Measurements from ENCODE around the gene LRG1. TPM values are rescaled to one million over a fixed set of nuclear protein-coding genes. Genes with fewer than 3 reads are reported as not detected.
A peak's percentile ranks its signal among the peaks of the same experiment; 100 is the strongest.

LRG1 gene
- total and polyA plus RNA-seq, 4 donors = 14.4 to 56.7 (median 15.6) TPM

DNA sequence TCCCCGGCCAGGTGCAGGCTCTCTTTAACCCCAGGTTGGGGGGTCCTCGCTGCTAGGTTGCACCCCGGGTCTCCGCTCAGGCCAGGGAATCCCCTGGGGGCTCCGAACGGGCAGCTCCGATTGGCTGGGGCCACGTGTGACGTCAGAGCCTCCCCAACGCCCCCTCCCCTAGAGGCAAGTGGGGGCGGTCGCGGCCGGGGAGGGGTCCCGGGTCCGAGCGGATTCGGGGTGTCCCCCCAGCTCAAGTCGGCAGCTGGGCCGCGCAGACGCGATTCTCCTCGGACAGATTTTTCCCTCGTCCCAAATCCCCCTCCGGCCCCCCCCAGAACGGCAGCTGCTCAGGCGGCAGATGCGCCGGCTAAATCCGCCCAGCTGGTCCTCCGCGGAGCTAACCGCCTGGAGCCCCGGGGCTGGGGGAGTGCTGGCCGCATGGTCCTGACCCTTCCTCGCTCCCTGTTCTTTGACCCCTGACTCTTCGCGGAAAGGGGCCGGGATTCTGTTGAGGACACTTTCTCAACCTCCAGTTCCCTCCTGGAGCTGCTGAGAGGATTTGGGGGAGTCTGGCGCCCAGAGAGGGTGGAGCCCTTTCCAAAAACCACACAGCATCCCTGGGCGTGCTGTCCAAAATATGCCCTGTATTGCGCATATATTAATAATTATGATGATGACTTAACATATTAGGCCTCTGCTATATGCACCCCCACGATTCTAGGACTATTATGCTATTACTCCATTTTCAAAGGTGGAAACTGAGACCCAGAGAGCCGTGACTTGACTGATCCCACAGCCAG is 45.0 kb upstream of the LRG1 start:
- Histone ChIP-seq H3K27me3 (ENCODE audit: control insufficient read depth in 3 of 3, insufficient read depth in 3 of 3, low read length in 2 of 3) (peaks cover 13 to 25% (median 24%) of the 10 kb centered on the region in 3 donors), H3K9ac (ENCODE audit: insufficient read depth in 1 of 2, low read length in 2 of 2) (no peak overlapping the region), H3K9me3 (ENCODE audit: control insufficient read depth in 4 of 4, insufficient read depth in 3 of 4, low read length in 3 of 4) (peaks cover 0 to 7% (median 0%) of the 10 kb centered on the region in 4 donors), H3K36me3 (ENCODE audit: control insufficient read depth in 4 of 4, insufficient read depth in 4 of 4, low read length in 4 of 4) (no peaks in the 10 kb centered on the region), H3K4me3 (no peak overlapping the region), H3K27ac (ENCODE audit: low read depth in 1 of 2, low read length in 1 of 2) (no peak overlapping the region), H3K4me1 (ENCODE audit: control insufficient read depth in 5 of 5, insufficient read depth in 5 of 5, low read length in 5 of 5) (peaks cover 0 to 8% (median 5%) of the 10 kb centered on the region in 5 donors)
- DNase-seq (peak; percentile 37 to 39 (median 38)), ATAC-seq (ENCODE audit: insufficient read depth, low FRiP score) (no peak)
- 9 to 10% methylated on average over 45 of the region's 45 CpGs for WGBS, 2 donors
- TF ChIP-seq, protein P1, sequence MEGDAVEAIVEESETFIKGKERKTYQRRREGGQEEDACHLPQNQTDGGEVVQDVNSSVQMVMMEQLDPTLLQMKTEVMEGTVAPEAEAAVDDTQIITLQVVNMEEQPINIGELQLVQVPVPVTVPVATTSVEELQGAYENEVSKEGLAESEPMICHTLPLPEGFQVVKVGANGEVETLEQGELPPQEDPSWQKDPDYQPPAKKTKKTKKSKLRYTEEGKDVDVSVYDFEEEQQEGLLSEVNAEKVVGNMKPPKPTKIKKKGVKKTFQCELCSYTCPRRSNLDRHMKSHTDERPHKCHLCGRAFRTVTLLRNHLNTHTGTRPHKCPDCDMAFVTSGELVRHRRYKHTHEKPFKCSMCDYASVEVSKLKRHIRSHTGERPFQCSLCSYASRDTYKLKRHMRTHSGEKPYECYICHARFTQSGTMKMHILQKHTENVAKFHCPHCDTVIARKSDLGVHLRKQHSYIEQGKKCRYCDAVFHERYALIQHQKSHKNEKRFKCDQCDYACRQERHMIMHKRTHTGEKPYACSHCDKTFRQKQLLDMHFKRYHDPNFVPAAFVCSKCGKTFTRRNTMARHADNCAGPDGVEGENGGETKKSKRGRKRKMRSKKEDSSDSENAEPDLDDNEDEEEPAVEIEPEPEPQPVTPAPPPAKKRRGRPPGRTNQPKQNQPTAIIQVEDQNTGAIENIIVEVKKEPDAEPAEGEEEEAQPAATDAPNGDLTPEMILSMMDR (IDR thresholded peaks at IDR 0.05; ENCODE audit: control extremely low read depth, extremely low read depth) = no peak

DNA sequence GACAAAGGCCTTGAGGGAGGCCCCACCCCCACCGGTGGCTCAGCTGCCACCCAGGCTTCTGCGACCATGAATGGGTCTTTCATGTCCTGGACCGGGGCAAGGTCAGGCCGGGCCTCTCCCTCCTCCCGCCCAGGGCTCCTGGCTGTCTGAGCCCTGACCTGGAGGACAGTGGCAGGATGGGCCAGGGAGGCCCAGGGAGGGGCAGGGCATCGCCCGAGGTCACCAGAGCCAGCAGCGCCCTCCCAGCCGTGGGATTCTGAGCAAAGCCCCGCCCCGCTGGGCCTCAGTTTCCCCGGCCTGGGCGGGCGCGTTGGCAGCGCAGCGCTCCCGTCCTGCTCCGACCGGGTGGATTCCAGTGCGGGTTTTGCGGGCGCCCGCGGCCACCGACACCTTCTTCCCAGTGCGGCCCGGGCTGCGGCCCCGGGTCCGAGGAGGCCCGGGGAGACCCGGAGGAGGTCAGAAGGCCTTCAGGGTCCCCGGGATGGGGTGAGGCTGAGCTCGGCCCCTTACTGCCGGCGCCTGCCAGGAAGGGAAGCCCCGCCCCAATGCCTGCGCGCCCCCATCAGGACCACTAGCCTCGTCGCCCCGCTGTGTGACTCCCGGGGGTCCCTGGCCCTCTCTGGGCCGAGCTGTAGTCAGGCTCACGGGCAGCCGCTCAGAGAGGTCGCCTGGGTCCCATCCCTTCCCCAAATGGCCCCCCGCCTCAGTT is 44.3 kb upstream of the LRG1 start:
- WGBS, 2 donors = 1 to 3% methylated on average over 30 to 49 of the region's 49 CpGs
- H3K9me3 ChIP-seq (ENCODE audit: control insufficient read depth in 4 of 4, insufficient read depth in 3 of 4, low read length in 3 of 4) = peaks cover 0 to 7% (median 0%) of the 10 kb centered on the region in 4 donors
- no peak for ATAC-seq (ENCODE audit: insufficient read depth, low FRiP score)
- H3K27me3 ChIP-seq (ENCODE audit: control insufficient read depth in 3 of 3, insufficient read depth in 3 of 3, low read length in 2 of 3) = peaks cover 13 to 32% (median 31%) of the 10 kb centered on the region in 3 donors
- H3K36me3 ChIP-seq (ENCODE audit: control insufficient read depth in 4 of 4, insufficient read depth in 4 of 4, low read length in 4 of 4) = no peaks in the 10 kb centered on the region
- H3K9ac ChIP-seq (ENCODE audit: insufficient read depth in 1 of 2, low read length in 2 of 2) = no peak overlapping the region
- H3K27ac ChIP-seq (ENCODE audit: low read depth in 1 of 2, low read length in 1 of 2) = no peak overlapping the region
- H3K4me3 ChIP-seq = no peak overlapping the region
- peaks cover 0 to 8% (median 5%) of the 10 kb centered on the region in 5 donors for H3K4me1 ChIP-seq (ENCODE audit: control insufficient read depth in 5 of 5, insufficient read depth in 5 of 5, low read length in 5 of 5)
- DNase-seq = peak in 2 of 3 donors; percentile 39 to 42
- TF ChIP-seq, protein P1 (IDR thresholded peaks at IDR 0.05; ENCODE audit: control extremely low read depth, extremely low read depth) = no peak

DNA sequence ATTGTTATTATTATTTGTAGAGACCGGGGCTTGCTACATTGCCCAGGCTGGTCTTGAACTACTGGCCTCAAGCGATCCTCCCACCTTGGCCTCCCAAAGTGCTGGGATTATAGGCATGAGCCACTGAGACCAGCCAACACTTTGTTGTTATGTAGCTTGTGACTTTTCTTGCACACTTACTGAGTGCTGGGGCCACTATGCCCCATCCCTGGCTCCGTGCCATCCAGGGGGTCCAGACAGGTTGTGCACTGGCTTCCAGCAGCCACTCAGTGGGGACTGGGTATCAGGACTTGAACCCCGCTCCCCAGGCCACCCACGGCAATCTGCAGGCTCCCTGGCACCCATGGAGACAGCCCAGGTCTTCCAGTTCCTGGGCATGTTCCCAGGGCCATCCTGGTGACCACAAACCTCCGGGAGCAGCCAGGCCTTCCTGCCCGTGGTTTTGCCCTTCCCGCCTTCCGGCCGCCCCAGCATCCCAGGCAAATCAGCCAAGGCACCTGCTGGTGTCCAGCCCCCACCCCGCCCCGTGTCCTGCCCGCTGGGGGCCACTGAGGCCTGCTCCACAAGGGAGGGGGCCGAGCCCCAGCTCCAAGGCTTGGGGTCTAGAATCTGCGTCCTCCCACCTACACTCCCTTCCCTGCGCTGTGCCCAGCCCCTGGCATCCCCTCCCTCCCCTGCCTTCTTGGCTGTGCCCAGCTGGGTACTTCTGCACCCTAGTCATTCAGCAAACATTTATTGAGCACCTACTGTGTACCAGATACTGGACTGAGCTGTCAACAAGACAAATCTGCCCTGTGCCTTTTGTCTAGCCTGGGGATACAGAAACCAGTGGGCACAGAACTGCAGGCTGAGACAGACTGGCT is 43.4 kb upstream of the LRG1 start:
- Histone ChIP-seq H3K36me3 (ENCODE audit: control insufficient read depth in 4 of 4, insufficient read depth in 4 of 4, low read length in 4 of 4) (no peaks in the 10 kb centered on the region), H3K9ac (ENCODE audit: insufficient read depth in 1 of 2, low read length in 2 of 2) (no peak overlapping the region), H3K4me1 (ENCODE audit: control insufficient read depth in 5 of 5, insufficient read depth in 5 of 5, low read length in 5 of 5) (peaks cover 0 to 8% (median 5%) of the 10 kb centered on the region in 5 donors), H3K4me3 (no peak overlapping the region), H3K27me3 (ENCODE audit: control insufficient read depth in 3 of 3, insufficient read depth in 3 of 3, low read length in 2 of 3) (peaks cover 13 to 40% (median 38%) of the 10 kb centered on the region in 3 donors), H3K9me3 (ENCODE audit: control insufficient read depth in 4 of 4, insufficient read depth in 3 of 4, low read length in 3 of 4) (peaks cover 0 to 7% (median 0%) of the 10 kb centered on the region in 4 donors), H3K27ac (ENCODE audit: low read depth in 1 of 2, low read length in 1 of 2) (no peak overlapping the region)
- 48 to 52% methylated on average over 16 of the region's 16 CpGs for WGBS, 2 donors
- DNase-seq (no peak), ATAC-seq (ENCODE audit: insufficient read depth, low FRiP score) (no peak)
- TF ChIP-seq, protein P1 (IDR thresholded peaks at IDR 0.05; ENCODE audit: control extremely low read depth, extremely low read depth) = no peak

Data from lung (tissue), 12 donors.